SK-N-SH treated with all-trans-retinoic acid at 6 μM for 48 hours (cell line): ENCODE data around the gene FCSK.

Source experiments
- BACH2 ChIP-seq: fragments of 250-450 bp; sonication (Bioruptor Pico); IDR thresholded peaks from 2 replicates; pipeline ENCODE4 v1.9.0; 2021; ENCODE audit warnings: mild to moderate bottlenecking, borderline replicate concordance
- CREB5 ChIP-seq: fragments of 250-450 bp; sonication (Bioruptor Pico); IDR thresholded peaks from 2 replicates; pipeline ENCODE4 v1.5.1; 2020; ENCODE audit warnings: low read depth, mild to moderate bottlenecking, moderate library complexity
- ISL1 ChIP-seq: fragments of 250-450 bp; sonication (Bioruptor Pico); IDR thresholded peaks from 2 replicates; pipeline ENCODE4 v2.1.2; 2022; ENCODE audit warnings: mild to moderate bottlenecking, moderate library complexity
- POU6F1 ChIP-seq: fragments of 250-450 bp; sonication (Bioruptor Pico); IDR thresholded peaks from 2 replicates; pipeline ENCODE4 v1.8.0; 2021; ENCODE audit warnings: low read depth, mild to moderate bottlenecking, moderate library complexity, borderline replicate concordance
- RARB ChIP-seq: fragments of 250-450 bp; sonication (Bioruptor Pico); IDR thresholded peaks from 2 replicates; pipeline ENCODE4 v1.8.0; 2021; ENCODE audit warnings: mild to moderate bottlenecking, moderate library complexity
- SNAI2 ChIP-seq: fragments of 250-450 bp; sonication (Bioruptor Pico); IDR thresholded peaks from 2 replicates; pipeline ENCODE4 v1.5.0; 2020; ENCODE audit warnings: mild to moderate bottlenecking, moderate library complexity
- TCF4 ChIP-seq: fragments of 250-450 bp; sonication (Bioruptor Pico); IDR thresholded peaks from 2 replicates; pipeline ENCODE4 v1.8.0; 2021; ENCODE audit warnings: mild to moderate bottlenecking, moderate library complexity, borderline replicate concordance
- TSHZ2 ChIP-seq: fragments of 250-450 bp; sonication (Bioruptor Pico); IDR thresholded peaks from 2 replicates; pipeline ENCODE4 v1.5.0; 2020; ENCODE audit warnings: mild to moderate bottlenecking, moderate library complexity
- ZC3H10 ChIP-seq: fragments of 250-450 bp; sonication (Bioruptor Pico); IDR thresholded peaks from 2 replicates; pipeline ENCODE4 v1.5.1; 2021; ENCODE audit warnings: mild to moderate bottlenecking, moderate library complexity
- ZFP3 ChIP-seq: fragments of 250-450 bp; sonication (Bioruptor Pico); IDR thresholded peaks from 2 replicates; pipeline ENCODE4 v1.5.0; 2020; ENCODE audit warnings: mild to moderate bottlenecking, moderate library complexity
- ZFP30 ChIP-seq: fragments of 450-650 bp; formaldehyde crosslinking; IDR thresholded peaks from 2 replicates; pipeline ENCODE4 v1.5.0; 2022; ENCODE audit warnings: mild to moderate bottlenecking, moderate library complexity
- ZNF8 ChIP-seq: fragments of 450-650 bp; formaldehyde crosslinking; IDR thresholded peaks from 2 replicates; pipeline ENCODE4 v1.5.0; 2020; ENCODE audit warnings: mild to moderate bottlenecking, moderate library complexity

GRCh38 chr16:70512456-70512855, 58.1 kb downstream of the FCSK start:
- TF ChIP-seq ZFP30 (CRISPR knock-in tag), result no peak
- no peak for TF ChIP-seq SNAI2 (CRISPR knock-in tag)
- no peak for TF ChIP-seq RARB
- no peak for TF ChIP-seq TSHZ2 (CRISPR knock-in tag)
- no peak for TF ChIP-seq ZNF8 (CRISPR knock-in tag)
- no peak for TF ChIP-seq CREB5 (CRISPR knock-in tag)
- TF ChIP-seq ZFP3 (CRISPR knock-in tag), result no peak
- TF ChIP-seq BACH2 (CRISPR knock-in tag), result no peak
- no peak for TF ChIP-seq ISL1 (CRISPR knock-in tag)
- no peak for TF ChIP-seq TCF4 (CRISPR knock-in tag)
- no peak for TF ChIP-seq POU6F1 (CRISPR knock-in tag)
- TF ChIP-seq ZC3H10 (CRISPR knock-in tag), result no peak
